Common myeloid progenitor, CD34-positive (primary cell): ENCODE measurements around the gene RPGRIP1L.

ENCODE experiments used
- CTCF ChIA-PET: fragments of 350-600 bp; sonication (Branson Sonifier 250); formaldehyde crosslinking; loops from one replicate; lab custom pipeline; 2021; ENCODE audit warnings: antibody characterized with exemption; lab: Charles Lee
- POLR2A ChIA-PET: fragments of 350-600 bp; sonication (Branson Sonifier 250); formaldehyde crosslinking; loops from one replicate; lab custom pipeline; 2021; ENCODE audit warnings: antibody characterized with exemption; lab: Charles Lee
- DNase-seq, 3 donors: peaks; one replicate each; pipeline versions ENCODE4 v3.0.0 to v3.0.0-alpha.2; 2013
- H3K27ac ChIP-seq, 2 experiments: 1 replicate in 1 of 2; 2 replicates in 1 of 2; pipeline ENCODE4 v1.7.0; 2013; ENCODE audit warnings: inconsistent platforms in 2 of 2, low read length in 2 of 2, mild to moderate bottlenecking in 2 of 2, low read depth in 1 of 2, moderate library complexity in 1 of 2; ENCODE audit not compliant: severe bottlenecking in 2 of 2, insufficient read depth in 1 of 2, poor library complexity in 1 of 2
- H3K27me3 ChIP-seq, 5 experiments: replicated peaks in 2 of 5; 1 replicate in 3 of 5; 2 replicates in 2 of 5; pipeline versions ENCODE4 v1.6.1 to v1.7.0; 2013; ENCODE audit warnings: low read length in 4 of 5, mild to moderate bottlenecking in 2 of 5, moderate library complexity in 2 of 5, inconsistent platforms in 1 of 5; ENCODE audit not compliant: insufficient read depth in 5 of 5, control insufficient read depth in 4 of 5
- H3K36me3 ChIP-seq, 4 experiments: 1 replicate in 2 of 4; 2 replicates in 2 of 4; pipeline versions ENCODE4 v1.6.1 to v1.7.0; 2013; ENCODE audit warnings: low read length in 3 of 4, control low read depth in 1 of 4, mild to moderate bottlenecking in 1 of 4; ENCODE audit not compliant: control insufficient read depth in 4 of 4, insufficient read depth in 4 of 4
- H3K4me1 ChIP-seq, 4 experiments: 1 replicate in 3 of 4; 2 replicates in 1 of 4; pipeline versions ENCODE4 v1.6.1 to v1.7.1; 2013; ENCODE audit warnings: low read length in 3 of 4, mild to moderate bottlenecking in 3 of 4, control low read depth in 1 of 4, inconsistent platforms in 1 of 4, moderate library complexity in 1 of 4; ENCODE audit not compliant: control insufficient read depth in 4 of 4, insufficient read depth in 4 of 4; ENCODE audit errors: control extremely low read depth in 1 of 4
- H3K4me3 ChIP-seq, 7 experiments: 1 replicate in 4 of 7; 2 replicates in 3 of 7; pipeline versions ENCODE4 v1.5.1 to v1.7.0; 2013; ENCODE audit warnings: mild to moderate bottlenecking in 7 of 7, low read length in 6 of 7, moderate library complexity in 6 of 7, inconsistent platforms in 2 of 7, low read depth in 2 of 7, control low read depth in 1 of 7; ENCODE audit not compliant: insufficient read depth in 4 of 7, control insufficient read depth in 1 of 7; ENCODE audit errors: extremely low read depth in 1 of 7
- H3K9me3 ChIP-seq, 5 experiments: 1 replicate in 4 of 5; 2 replicates in 1 of 5; pipeline versions ENCODE4 v1.6.1 to v1.7.1; 2013; ENCODE audit warnings: low read length in 4 of 5, mild to moderate bottlenecking in 2 of 5, inconsistent platforms in 1 of 5, low read depth in 1 of 5, moderate library complexity in 1 of 5; ENCODE audit not compliant: control insufficient read depth in 4 of 5, insufficient read depth in 2 of 5; ENCODE audit errors: control extremely low read depth in 1 of 5
- WGBS: methylation state at CpG from one replicate; pipeline ENCODE4 v1.1.5; 2013; ENCODE audit not compliant: insufficient coverage; 5-methylcytosine and 5-hydroxymethylcytosine counted together

RPGRIP1L gene

GRCh38 chr16:53581784-53582183 lies 121.9 kb downstream of the RPGRIP1L start:
- 86% methylated on average over 2 of the region's 2 CpGs for WGBS
- Histone ChIP-seq H3K27me3 (peaks cover 0 to 3% (median 0%) of the 10 kb centered on the region in 5 experiments), H3K27ac (no peak overlapping the region), H3K36me3 (no peaks in the 10 kb centered on the region), H3K9me3 (no peaks in the 10 kb centered on the region), H3K4me3 (no peak overlapping the region), H3K4me1 (peaks cover 0 to 3% (median 0%) of the 10 kb centered on the region in 4 experiments)
- DNase-seq: no peak
- ChIA-PET CTCF (no interaction called here), POLR2A (interaction anchor here (0.6 kb wide), 1 partner anchor 53 kb away, joined by 4 read pairs; no protein-coding TSS in a partner anchor)

- WGBS: 90% methylated on average over 12 of the region's 12 CpGs
- POLR2A ChIA-PET: no interaction called here
- Histone ChIP-seq H3K27me3 (peaks cover 0 to 5% (median 0%) of the 10 kb centered on the region in 5 experiments), H3K27ac (no peak overlapping the region), H3K36me3 (no peaks in the 10 kb centered on the region), H3K4me1 (peaks cover 0 to 3% (median 0%) of the 10 kb centered on the region in 4 experiments), H3K4me3 (no peak overlapping the region), H3K9me3 (no peaks in the 10 kb centered on the region)
- CTCF ChIA-PET: no interaction called here
- DNase-seq: no peak
Measured at GRCh38 chr16:53580038-53580802, 123.4 kb downstream of the RPGRIP1L start.

- no peak overlapping the region for H3K4me3 ChIP-seq
- H3K36me3 ChIP-seq: no peaks in the 10 kb centered on the region
- ChIA-PET CTCF (no interaction called here), POLR2A (no interaction called here)
- H3K27me3 ChIP-seq: peaks cover 0 to 5% (median 0%) of the 10 kb centered on the region in 5 experiments
- no peaks in the 10 kb centered on the region for H3K4me1 ChIP-seq
- H3K27ac ChIP-seq: no peak overlapping the region
- H3K9me3 ChIP-seq: peaks cover 0 to 8% (median under 1%) of the 10 kb centered on the region in 5 experiments
- 100% methylated on average over 5 of the region's 5 CpGs for WGBS
- DNase-seq: no peak
Measured at GRCh38 chr16:53576904-53577303, 126.8 kb downstream of the RPGRIP1L start.

GRCh38 chr16:53576210-53576609 lies 127.4 kb downstream of the RPGRIP1L start:
- no peak overlapping the region for H3K4me3 ChIP-seq
- DNase-seq: no peak
- H3K36me3 ChIP-seq: no peaks in the 10 kb centered on the region
- WGBS: 95% methylated on average over 4 of the region's 4 CpGs
- ChIA-PET POLR2A (interaction anchor here (0.7 kb wide), 1 partner anchor 663 kb away, joined by 3 read pairs; no protein-coding TSS in a partner anchor), CTCF (interaction anchor here (0.8 kb wide), 1 partner anchor 22 kb away, joined by 3 read pairs; no protein-coding TSS in a partner anchor)
- H3K9me3 ChIP-seq: peaks cover 0 to 10% (median 5%) of the 10 kb centered on the region in 5 experiments
- peaks cover 0 to 5% (median 0%) of the 10 kb centered on the region in 5 experiments for H3K27me3 ChIP-seq
- H3K4me1 ChIP-seq: no peaks in the 10 kb centered on the region
- H3K27ac ChIP-seq: no peak overlapping the region

GRCh38 chr16:53571763-53572162 lies 131.9 kb downstream of the RPGRIP1L start:
- H3K4me3 ChIP-seq: no peak overlapping the region
- POLR2A ChIA-PET: no interaction called here
- H3K4me1 ChIP-seq: no peaks in the 10 kb centered on the region
- peaks cover 0 to 2% (median 0%) of the 10 kb centered on the region in 5 experiments for H3K27me3 ChIP-seq
- peaks cover 0 to 17% (median 7%) of the 10 kb centered on the region in 5 experiments for H3K9me3 ChIP-seq
- no peak for DNase-seq
- CTCF ChIA-PET: no interaction called here
- no peaks in the 10 kb centered on the region for H3K36me3 ChIP-seq
- H3K27ac ChIP-seq: no peak overlapping the region

- peaks cover 0 to 13% (median 7%) of the 10 kb centered on the region in 5 experiments for H3K9me3 ChIP-seq
- H3K4me1 ChIP-seq: no peaks in the 10 kb centered on the region
- CTCF ChIA-PET: no interaction called here
- no peak overlapping the region for H3K27ac ChIP-seq
- POLR2A ChIA-PET: no interaction called here
- H3K4me3 ChIP-seq: no peak overlapping the region
- WGBS: 96% methylated on average over 4 of the region's 5 CpGs
- H3K36me3 ChIP-seq: no peaks in the 10 kb centered on the region
- DNase-seq: no peak
- H3K27me3 ChIP-seq: peaks cover 0 to 8% (median 0%) of the 10 kb centered on the region in 5 experiments
Measured at GRCh38 chr16:53566552-53567245, 137.0 kb downstream of the RPGRIP1L start.
